Urothelium cell line (cell line): ENCODE results near the gene LMO2.

ENCODE experiments used
- DNase-seq: peaks from one replicate; pipeline ENCODE4 v3.0.0; 2011; ENCODE audit warnings: low spot score, mixed read lengths
- FAIRE-seq: peaks from 2 replicates; lab custom pipeline; 2011; peaks lifted over from hg19 to GRCh38; lab: Jason Lieb, UNC

Gene LMO2

DNA sequence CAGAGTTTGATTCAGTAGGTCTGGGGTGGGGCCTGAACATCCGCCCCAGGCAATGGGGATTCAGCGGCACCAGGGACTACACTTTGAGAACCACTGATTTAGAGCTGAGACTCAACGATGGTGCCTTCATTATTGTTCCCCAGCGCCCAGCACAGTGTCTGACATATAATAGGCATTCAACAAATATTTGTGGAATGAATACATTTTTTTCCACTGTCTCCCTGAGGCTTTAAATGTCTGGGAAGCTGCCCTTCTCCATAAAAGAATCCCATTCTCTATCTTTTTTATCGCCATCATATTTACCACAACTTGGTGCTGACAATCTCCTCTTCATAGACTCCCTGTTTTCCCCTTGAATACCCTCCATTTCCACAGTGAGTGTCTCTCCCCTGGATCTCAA lies 23.6 kb upstream of the LMO2 start:
- FAIRE-seq (no peak), DNase-seq (no peak)

DNA sequence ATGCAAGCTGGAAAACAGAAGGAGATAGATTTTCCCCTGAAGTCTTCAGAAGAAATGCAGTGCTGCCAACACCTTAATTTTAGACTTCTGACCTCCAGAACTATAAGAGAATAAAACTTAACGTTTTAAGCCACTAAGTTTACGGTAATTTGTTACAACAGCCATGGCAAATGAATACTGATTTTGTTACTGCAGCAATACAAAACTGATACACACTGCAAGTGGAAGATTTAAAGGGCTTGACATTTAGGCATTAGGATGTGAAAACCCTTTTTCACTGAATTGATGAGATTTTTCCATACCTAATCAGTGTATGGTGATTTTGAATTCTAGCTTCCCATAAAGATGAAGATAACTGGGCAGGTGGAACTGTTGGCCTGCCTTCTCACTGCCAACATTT lies 22.1 kb upstream of the LMO2 start:
- FAIRE-seq (no peak), DNase-seq (no peak)

DNA sequence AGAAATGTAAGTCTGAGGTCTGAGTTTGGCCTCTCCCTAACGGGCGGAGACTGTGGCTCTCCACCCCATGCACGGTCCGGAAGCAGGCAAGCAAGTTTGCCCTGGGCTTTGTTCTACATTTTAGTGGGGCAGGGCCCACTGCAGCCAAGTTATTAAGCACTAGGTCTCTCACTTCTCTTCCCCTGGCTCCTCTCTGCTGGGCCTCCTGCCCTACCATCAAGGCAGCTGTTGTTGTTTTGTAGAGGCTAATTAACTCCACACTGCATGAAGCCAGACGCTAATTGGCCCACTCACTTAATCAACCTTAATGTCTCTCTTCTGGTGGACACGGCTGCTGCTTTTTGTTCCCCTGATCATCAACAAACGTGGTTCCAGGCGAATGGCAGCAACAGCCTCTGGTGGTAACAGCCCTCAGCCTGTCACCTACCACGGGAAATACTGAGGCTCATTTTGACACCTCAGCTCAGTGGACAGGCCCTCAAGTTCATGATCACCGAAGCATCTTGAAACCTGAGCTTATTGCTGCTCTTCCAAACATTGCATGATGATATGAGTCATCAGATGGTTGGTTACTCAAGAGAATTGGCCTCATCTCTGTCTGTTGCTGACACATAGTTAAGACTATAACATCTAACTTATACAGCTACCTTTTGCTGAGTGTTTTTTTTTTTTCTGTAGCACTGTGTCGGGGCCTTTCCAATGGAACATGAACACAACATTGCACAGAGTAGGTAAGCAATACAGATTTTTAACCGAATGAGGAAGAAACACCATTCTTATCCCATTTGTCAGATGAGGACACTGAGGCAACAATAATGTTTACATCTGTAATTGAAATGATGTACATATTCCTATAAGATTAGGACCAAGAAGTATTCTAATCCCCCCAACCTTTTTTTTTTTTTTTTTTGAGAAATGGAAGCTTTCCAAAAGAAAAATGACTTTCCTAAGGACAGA lies 20.8 kb upstream of the LMO2 start:
- DNase-seq (peak; percentile 65), FAIRE-seq (no peak)

DNA sequence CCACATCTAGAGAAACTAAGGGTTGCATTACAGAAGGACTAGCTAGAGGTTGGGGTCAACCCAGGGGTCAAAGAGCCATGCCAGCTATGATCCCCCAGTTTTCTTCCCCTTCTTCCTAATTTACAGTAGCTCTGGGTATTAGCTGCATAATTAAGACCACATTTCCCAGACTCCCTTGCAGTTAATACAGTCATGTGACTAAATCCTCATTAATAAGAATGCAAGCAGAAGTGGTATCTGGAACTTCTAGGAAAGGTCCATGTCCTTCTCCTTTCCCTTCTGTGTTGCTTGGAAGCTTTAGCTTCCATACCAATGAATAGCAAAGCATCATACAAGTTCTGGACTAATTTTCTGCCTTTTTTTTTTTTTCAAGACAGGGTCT lies 19.1 kb upstream of the LMO2 start:
- no peak for FAIRE-seq
- DNase-seq: no peak

DNA sequence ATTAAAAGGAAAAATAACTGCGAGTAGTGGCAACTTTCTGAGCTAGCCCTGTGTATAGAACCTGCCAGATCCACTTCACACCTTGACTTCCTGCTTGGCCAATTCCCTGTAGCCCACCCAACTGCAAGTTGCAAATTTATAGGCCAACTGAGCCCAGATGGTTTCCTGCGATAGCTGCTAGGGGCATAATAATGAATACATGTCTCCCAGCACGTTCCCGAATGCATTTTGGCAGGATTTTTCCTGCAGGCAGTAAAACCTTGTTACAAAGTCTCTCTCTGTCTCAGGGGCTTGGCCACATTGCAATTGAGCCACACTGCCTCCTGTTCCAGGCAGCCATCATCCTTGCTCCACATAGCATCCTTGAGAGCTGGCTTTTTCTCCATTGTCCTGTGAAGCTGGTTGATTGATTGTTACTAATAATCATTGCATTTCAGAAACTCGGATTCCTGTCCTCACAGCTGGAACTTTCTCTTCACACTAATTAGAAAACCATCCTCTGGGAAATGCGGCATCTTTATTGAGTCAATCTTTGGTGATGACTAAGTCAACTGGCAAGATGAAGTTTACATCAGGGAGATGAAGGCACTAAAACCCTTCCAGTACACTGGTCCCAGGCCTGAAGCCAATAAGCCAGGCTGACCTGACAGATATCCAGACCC lies 18.6 kb upstream of the LMO2 start:
- DNase-seq (no peak), FAIRE-seq (no peak)

DNA sequence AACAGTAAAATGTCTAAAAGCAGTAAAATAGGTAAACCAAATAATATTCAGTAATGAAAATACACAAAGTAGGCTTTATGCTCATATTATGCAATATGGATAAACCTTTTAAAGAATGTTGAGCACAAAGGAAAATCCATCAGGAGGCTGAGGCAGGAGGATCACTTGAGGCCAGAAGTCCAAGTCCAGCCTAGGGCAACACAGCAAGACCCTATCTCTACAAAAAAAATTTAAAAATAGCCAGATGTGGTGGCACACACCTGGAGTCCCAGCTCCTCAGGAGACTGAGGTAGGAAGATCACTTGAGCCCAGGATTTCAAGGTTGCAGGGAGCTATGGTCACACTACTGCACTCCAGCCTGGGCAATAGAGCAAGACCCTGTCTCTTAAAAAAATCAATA lies 17.7 kb upstream of the LMO2 start:
- no peak for FAIRE-seq
- DNase-seq: no peak

DNA sequence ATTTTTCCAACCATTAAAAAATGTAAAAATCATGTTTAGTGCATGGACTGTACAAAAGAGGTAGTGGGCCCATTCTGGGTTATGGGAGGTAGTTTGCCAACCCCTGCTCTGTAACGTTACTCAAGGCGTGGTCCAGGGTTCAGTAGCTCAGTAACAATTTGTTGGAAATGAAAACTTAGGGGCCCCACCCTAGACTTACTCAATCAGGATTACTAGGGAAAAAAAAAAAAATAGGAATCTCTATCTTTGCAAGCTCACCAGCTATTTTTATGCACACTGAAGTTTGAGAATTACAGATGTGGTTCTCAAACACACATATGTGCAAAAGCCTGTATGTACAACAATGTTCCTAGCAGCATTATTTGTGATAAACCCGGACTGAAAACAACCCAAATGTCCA lies 17.3 kb upstream of the LMO2 start:
- FAIRE-seq: no peak
- DNase-seq: no peak

DNA sequence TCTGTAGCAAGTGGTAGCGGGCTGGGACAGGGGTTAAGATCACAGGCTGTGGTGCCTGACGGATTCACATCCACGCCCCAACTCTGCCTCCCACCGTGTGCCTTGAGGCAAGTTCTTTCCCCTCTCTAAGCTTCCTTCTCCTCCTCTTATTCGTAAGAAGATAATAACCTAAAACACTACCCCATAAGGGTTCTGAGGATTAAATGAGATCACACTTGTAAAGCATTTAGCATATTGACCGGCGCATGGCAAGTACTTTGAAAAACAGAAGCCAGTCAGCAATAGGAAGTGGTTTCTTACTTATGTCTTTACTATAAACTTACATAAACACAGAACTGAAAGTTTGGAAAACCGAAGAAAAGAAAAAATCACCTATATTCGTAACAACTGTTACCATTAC lies 15.5 kb upstream of the LMO2 start:
- DNase-seq (no peak), FAIRE-seq (no peak)

DNA sequence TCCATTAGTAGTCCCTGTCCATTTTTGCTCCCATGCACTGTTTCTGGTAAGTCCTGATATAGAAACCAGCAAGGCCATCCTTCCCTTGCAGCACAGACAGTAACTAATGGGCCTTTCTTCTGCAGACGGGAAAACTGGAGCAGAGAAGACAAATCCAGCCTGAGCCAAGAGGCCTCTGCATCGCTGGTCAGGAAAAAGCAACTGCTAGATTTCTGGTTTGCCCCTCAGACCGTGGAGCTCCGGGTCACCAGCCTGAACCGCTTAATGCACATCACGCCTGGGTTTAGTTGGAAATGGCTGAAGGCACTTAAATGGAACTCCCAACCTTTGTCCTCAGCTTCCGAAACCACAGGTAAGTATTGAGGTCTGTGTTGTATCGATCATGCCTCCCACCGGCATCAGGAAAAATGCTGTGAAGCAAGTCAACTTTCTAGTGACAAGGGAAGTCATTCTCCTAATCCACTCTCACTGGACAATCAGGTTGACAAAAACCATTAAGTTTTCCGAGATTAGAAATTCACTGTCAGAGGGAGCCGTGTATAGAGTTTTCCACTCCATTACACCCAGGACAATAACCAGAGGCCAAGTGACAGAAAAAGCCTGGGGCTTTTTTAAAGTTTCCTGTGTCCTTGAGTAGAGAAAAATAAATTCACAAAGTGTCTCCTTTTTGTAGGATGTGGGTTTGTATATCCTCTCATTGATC lies 14.8 kb upstream of the LMO2 start:
- FAIRE-seq (no peak), DNase-seq (no peak)

DNA sequence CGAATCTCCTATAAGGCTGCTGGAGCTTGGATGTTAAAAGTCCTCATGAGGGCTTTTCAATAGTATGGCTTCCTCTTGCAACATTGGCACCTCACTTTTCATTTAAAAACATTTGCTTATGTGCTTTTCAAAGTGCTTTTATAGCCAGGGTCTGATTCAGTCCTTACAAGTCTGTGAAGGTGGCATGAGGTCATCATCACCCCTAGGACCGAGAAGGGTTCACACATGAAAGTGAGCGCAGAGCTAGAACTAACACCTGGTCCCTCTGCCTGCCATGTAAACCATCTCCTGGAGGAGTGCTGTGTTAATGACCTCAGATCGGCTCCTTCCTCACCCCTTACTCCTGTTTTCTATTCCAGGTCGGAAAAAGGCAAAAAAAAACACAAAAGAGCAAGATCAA lies 12.2 kb upstream of the LMO2 start:
- FAIRE-seq (no peak), DNase-seq (no peak)

DNA sequence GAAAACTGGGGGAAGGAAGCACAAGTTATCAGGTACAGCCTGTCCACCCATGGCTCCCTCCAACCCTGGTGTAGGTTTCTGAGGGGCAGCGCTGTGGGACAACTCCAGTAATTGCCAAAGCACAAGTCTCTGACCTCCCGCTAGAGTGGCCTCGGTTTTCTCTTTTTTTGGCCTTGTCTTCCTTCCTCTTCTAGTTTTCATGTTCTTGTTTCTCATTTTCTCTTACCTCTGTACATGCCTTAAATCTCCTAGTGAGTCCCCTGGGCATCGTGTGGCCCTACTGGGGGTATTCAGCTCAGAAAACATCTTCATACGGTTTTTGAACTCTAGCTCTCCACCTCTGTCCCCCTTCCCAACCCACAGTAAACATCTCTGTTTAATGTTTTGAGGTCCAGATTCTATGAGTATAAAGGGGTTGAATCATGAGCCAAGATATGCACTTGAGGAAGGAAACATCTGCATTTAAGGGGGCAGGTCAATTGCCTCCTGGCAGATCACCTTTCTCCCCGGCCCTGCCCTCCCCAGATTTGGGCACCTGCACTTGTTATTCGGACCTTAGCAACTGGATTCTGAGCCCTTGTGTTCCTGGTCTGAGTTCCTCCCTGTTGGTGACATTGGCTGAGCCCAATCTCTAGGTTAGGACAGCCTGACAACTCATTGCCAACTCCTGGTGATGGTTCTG lies 8.4 kb upstream of the LMO2 start:
- FAIRE-seq (no peak), DNase-seq (no peak)

DNA sequence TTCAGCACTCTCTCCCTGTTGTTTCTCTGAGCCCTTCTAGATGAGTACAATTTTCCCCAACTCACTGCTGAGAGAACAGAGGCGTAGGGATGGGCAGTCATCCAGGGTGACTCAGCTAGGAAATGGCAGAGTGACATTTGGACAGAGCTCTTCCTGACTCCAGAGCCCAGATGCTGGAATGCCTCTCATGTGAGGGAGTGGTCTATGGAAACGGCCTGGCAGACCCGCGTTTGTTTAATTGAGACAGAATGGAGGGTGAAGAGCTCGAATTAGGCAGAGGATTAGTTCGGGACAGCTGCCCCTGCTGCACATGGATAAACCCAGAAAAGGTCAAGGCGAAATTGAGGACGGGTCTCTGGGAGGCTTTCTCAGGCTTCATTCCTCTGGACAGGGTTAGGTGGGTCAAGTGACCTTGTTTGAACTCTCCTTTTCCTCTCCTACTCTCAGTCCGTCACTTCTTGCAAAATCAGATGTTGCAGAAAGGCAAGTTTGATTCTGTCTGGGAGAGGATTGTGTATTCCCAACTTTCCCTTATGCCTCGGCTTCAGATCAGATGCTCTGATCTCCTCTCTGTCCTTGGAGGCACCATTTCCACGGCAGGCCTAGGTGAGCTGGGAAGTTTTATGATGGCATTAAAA lies 7.6 kb upstream of the LMO2 start:
- DNase-seq: peak; percentile 82
- no peak for FAIRE-seq

DNA sequence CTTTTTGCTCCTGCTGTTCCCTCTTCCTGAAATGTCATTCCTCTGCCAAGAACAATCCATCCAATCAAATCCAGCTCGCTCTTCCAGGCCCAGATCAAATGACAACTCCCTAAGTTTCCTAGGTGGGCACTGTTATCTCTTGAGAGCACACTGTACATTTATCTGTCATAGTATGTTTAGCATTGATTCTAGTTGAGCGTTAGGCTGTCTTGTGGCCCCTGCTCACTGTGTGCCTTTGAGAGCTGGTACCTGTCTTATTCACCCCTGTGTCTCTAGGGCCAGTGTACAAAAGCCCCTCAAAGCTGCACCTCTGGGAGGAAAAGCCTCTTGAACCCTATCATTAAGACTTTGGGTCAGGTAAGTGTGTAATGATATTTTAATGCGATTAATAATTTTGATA lies 7.1 kb upstream of the LMO2 start:
- no peak for FAIRE-seq
- DNase-seq: no peak

DNA sequence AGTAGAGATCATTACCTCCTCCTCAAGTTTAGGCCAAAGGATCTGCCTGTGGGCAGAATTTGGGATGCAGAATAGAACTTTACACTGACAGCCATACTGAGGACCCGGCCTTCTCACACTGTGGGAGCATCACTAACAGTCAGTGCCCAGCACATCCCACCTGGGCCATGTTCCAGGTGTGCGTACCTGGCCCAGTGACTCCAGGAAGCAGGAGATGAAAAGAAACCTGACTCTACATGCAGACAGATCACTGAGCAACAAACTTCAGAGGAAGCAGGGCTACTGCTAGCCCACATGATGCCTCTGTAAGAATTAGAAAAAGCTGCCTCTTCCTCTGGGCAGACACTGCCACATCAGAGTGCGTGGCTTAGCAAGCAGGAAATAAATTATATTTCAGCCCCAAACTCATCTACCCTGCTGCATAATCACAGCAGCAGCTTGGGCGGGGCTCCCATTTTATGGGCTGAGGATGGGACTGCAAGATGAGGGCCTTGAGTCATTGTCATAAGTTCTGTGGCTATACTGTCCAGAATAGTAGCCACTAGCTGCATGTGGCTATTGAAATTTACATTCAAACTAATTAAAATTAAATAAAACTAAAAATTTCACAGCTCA lies 6.0 kb upstream of the LMO2 start:
- FAIRE-seq (no peak), DNase-seq (no peak)

DNA sequence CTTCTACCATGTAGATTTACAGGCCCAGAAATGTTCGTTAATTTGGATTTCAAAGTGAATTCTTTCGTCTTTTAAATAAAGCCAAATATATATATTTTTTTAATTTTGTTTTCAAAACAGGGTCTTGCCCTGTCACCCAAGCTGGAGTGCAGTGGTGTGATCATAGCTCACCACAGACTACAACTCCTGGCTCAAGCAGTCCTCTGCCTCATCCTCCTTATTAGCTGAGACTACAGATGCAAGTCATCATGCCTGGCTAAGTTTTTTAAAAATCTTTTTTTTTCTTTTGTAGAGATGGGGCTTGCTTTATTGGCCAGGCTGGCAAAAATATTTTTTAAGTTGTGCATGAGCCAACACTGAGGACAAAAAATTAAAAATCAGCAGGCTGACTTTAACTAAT lies 5.0 kb upstream of the LMO2 start:
- DNase-seq (no peak), FAIRE-seq (no peak)

DNA sequence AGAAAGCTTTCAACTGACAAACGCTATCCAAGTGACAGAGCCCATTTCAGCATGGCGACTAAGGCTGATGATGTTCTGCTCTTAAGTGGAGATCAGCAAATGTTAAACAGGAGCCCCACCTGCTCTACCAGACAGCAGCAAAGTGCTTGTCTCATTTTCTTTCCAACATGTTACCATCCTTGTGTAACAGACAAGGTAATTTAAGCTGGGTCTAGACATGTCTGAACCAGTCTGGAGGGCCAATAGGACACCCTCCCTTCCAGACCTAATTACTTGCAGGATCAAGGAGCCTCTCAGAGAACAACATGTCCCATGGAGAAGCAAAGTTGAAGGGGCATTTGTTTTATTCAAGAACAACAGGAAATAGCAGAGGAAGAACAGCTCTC lies 3.9 kb upstream of the LMO2 start:
- no peak for DNase-seq
- FAIRE-seq: no peak

DNA sequence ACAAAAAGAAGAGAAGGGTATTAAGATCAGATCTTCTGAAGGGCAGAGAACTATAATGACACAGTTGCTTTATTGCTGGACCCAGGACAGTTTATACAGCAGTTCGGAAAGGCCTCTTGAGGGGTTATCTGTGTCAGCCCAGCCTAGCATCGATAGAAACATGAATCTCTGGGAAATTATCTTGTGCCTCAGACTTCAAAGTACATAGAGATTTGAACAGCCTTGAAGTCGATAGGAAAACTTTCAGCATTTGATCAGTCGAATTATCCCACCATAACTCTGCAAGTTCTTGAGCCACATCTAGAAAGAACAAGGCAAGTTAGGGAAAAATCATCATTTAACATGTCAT lies 2.5 kb upstream of the LMO2 start:
- DNase-seq (no peak), FAIRE-seq (no peak)

DNA sequence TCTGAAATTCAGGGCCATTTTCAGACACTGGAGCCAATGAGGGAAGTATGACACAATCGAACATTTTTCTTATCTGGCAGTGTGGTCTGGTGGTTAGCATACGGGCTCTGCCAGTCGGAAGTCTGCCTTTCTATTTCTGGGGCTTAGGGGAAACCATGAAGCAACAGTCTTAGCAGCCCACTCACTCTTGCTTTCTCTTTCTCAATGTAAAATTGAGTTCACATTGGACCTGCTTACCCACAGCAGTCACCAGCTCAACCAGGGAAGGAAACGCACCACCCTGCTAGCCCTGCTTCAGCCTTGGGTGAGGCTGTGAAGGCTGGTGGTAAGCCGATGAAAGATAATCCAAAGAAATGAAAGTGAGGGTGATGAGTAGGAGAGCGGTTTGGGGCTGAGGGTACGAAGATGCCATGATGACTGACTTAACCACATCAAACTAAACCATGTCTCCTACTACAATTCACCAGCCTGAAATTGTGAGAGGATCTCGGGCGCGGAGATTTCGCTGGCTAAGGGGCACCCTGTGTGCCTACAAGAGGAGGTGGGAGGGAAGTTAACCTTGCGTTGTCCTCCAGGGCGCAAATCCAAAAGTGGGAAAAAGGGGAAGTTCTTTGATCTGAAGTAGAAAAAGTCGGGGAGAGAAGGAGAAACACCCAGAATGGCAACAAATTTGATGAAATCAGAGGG lies 2.0 kb upstream of the LMO2 start:
- no peak for DNase-seq
- FAIRE-seq: no peak

DNA sequence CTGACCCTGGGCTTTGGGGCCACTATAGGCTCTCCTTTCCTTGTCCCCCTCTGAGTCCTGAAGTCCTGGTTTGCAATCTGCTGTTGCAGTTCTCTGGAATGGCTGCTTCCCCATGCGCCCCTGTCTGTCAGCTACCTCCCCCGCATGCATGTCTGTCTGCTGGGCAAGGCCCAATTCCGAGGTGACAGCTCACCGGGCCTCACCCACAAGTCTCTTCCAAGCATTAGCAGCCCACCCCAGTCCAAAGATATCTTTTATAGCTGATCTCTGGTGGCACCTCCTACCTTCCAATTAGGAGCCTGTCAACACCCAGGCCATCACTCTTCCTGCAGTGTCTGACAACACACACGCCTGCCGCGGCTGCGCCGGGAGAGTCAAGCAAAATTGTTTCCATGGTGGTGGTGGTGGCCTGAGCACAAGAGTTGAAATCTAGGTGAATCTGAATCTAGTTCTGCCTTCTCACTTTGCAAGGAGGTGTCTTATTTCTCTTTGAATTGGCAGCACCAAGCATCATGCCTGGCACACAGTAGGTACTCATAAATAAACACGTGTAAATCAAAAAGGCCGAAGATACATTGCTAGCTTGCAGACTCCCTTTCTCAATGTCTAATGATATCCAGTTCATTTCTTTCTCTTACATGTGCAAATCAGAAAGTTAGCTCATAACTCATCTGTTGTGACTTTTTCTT lies 1.2 kb upstream of the LMO2 start:
- no peak for FAIRE-seq
- no peak for DNase-seq
